ENCODE measurements around the gene PSMB10. TPM values are rescaled to one million over a fixed set of nuclear protein-coding genes. Genes with fewer than 3 reads are reported as not detected.

PSMB10 gene
- total RNA-seq, 1 donor from 2014 or later, result 54.1 TPM

DNA sequence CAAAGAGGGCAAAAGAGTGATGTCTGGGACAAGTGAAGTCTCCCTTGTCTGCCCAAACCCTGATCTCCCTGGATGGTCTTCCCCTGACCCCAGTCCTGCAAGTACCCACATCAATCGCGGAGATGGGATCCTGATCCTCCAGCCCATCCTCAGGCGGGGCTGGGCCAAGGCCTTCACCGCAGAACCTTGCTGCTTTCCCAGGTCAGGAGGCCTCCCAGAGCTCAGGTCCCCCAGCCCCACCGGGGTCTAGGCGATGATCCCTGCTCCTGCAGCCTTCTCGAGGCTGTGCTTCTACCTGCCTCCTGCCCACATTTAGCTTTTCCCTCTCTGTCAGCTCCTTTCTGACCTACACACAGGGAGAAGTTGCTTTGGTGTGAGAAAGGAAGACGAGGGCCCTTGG, 25.5 kb upstream of the PSMB10 start:
- no peak for TF ChIP-seq CTCF (conservative IDR thresholded peaks at IDR 0.05; ENCODE audit: low read depth, low read length)
- no peak for DNase-seq (ENCODE audit: low read depth)
- H3K4me3 ChIP-seq (ENCODE audit: low read depth, low read length), result no peak overlapping the region

DNA sequence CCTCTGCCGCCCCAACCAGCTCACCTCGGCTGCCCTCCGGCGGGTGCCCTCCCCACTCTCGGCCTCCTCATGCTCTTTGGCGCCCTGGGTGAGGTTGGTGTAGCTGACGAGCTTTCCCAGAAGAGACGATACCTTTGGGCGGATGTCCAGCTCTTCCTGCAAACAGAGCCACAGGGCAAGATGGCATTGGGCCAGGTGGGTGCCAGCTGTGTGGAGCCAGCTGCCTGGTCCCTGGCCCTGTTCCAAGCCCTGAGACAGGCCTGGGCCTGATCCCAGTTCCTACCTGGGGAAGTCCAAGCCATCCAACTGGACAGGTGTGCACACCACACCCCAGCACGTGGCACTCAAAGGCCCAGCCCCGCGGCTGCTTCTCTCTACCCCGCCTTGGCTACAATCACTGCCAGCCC, 24.9 kb upstream of the PSMB10 start:
- no peak for DNase-seq (ENCODE audit: low read depth)
- no peak for TF ChIP-seq CTCF (conservative IDR thresholded peaks at IDR 0.05; ENCODE audit: low read depth, low read length)
- no peak overlapping the region for H3K4me3 ChIP-seq (ENCODE audit: low read depth, low read length)

GRCh38 chr16:67959536-67960329, 23.1 kb upstream of the PSMB10 start:
- no peak for DNase-seq (ENCODE audit: low read depth)
- no peak overlapping the region for H3K4me3 ChIP-seq (ENCODE audit: low read depth, low read length)
- TF ChIP-seq CTCF (conservative IDR thresholded peaks at IDR 0.05; ENCODE audit: low read depth, low read length), result no peak

DNA sequence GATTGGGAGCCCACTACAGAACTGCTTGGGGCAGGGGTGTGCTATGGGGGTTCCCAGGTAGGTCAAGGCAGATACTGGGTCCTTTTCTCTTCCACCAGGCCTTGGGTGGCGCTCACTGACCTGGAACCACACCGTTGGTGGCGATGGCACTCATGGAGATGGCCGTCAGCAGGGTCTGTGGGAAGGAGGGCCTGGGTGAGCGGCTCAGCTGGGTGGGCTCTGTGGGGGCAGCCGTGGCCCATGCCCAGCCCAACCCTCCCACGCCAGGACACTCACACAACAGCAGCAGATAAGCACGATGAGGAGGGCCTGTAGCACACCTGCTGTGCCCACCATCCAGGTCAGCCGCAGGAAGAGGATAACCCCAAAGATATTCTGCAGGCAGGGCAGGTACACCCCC, 21.0 kb upstream of the PSMB10 start:
- TF ChIP-seq CTCF (conservative IDR thresholded peaks at IDR 0.05; ENCODE audit: low read depth, low read length), result no peak
- DNase-seq (ENCODE audit: low read depth), result no peak
- H3K4me3 ChIP-seq (ENCODE audit: low read depth, low read length), result no peak overlapping the region

- TF ChIP-seq CTCF (conservative IDR thresholded peaks at IDR 0.05; ENCODE audit: low read depth, low read length), result no peak
- no peak for DNase-seq (ENCODE audit: low read depth)
- H3K4me3 ChIP-seq (ENCODE audit: low read depth, low read length), result no peak overlapping the region
Observed at GRCh38 chr16:67954421-67955196, 18.0 kb upstream of the PSMB10 start.

DNA sequence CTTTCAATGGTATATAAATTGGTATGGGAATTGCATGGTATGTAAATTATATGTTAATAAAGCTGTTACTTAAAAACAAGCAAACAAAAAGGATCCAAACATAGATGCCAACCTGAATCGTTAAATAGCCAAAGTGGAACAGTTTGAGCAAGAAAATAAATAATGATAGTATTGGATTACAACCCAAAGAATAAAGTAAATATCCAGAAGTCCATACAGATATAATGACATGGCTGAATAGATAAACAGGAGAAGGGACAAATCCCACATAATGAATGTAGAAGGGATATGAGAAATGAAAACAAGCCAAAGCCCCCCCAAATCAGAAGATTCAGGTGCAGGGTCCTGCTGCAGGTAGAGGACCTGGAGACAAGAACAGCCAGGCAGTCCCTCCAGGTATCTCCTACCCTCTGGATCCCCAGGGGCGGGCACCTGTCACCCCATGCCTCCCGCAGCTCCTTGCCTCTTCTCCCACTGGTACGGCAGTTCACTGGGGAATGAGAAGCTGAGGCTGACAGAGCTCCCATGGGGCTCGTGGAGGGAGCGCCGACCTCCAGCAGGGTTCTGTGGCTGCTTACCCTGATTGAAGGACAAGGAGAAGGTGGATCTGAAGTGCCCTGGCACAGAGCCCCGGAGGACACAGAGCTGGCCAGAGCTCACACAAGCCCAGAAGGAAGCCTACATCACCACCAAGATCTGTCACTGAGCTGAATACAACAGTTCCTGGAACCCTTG, 17.2 kb upstream of the PSMB10 start:
- H3K4me3 ChIP-seq (ENCODE audit: low read depth, low read length), result no peak overlapping the region
- DNase-seq (ENCODE audit: low read depth), result no peak
- TF ChIP-seq CTCF (conservative IDR thresholded peaks at IDR 0.05; ENCODE audit: low read depth, low read length), result no peak

Measured in epithelial cell of proximal tubule (primary cell).